Stimulated activated CD8-positive, alpha-beta memory T cell treated with anti-CD3 and anti-CD28 coated beads, Interleukin-12 subunit alpha, Interleukin-12 subunit beta, amount 100 ng/mL, for 1 hour (primary cell): ENCODE measurements around the gene QSOX1.

Experiments used
- DNase-seq: peaks from one replicate; pipeline ENCODE4 v3.0.0-alpha.2; 2020; ENCODE audit warnings: low read depth

The QSOX1 gene

DNA sequence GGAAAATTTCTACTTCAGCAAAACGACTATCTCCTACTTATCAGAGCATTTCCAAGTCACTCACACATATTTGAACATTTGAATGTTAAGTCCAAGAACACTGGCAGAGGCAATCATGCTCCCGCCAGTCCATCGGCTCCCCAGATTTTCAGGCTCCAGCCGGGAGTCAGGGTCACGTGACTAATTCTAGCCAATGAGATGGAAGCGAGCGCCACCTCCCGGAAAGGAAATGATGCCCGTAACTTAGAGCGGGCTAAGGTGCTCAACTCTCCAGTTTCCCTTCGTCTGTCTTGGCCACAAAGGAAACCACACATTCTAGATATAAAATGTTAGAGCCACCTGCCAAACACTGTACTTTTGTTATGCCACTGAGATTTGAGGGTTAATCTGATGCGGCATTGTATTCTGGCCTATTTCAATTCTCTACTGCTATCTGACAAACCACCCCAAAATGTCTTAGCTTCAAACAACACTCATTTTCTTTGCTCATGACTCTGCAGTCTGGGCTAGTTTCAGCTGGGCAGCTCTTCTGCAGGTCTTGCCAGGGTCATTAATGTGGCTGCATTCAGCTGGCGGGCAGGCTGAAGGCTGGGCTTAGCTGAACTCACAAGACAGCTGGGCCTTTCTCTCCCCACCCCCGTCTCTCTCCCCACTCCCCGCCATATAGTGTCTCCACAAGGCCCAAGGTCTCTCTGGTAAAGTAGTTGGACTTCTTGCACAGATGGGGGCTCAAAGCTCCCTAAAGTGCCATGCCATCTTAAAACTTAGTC, 58.9 kb downstream of the QSOX1 start:
- DNase-seq = no peak

DNA sequence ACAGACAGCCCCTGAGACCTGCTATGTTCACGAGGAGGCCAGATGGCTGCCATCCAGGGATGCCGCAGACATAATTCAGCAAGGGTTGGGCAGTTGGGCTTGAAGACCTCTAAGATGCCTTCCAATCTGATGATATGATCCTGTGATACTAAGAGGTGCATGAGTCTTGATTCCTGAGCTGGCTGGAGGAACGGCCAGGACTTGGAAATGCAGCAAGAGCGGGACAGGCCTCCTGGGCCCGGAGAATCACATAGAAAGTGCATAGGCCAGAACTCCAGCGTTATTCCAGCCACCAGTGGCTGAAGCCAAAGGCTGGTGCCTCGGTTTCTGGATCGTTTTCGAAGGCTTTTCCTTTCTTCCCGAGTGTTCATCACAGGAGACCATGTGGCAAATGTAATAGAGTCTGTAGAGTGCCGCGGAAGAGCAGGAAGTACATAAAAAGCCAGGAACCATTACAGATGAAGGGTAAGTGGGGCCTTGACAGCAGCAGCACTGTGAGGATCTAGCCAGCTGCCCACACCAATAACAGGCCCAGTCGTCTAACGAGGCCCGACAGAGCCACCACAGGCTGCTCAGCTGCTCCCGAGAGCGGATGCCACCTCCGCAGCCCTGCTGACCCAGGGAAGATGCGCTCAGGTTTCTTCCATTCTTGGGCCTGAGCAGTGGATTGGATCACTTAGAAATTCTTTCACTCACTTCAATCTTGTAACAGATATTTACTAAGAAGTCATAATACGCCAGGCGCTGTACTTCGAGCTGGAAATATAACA, 61.4 kb downstream of the QSOX1 start:
- no peak for DNase-seq

DNA sequence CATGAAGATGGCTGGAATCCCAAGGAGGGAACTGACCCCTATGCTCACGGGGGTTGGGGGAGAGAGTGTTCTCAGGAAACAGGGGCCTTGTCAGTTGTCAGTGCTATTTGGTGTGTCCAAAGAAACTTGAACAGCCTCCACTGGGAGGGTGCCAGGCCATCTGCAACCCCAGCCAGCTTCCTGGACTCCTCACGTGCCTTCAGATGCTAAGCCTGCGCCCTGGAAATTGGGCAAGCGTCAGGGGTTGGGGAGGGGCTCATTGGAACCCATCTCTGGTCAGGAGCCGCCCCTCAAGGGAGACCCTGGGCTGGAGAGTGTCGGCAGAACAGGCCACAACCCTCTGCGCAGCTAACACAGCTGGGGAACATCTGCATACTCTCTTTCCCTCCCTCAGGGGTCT, 62.3 kb downstream of the QSOX1 start:
- no peak for DNase-seq

DNA sequence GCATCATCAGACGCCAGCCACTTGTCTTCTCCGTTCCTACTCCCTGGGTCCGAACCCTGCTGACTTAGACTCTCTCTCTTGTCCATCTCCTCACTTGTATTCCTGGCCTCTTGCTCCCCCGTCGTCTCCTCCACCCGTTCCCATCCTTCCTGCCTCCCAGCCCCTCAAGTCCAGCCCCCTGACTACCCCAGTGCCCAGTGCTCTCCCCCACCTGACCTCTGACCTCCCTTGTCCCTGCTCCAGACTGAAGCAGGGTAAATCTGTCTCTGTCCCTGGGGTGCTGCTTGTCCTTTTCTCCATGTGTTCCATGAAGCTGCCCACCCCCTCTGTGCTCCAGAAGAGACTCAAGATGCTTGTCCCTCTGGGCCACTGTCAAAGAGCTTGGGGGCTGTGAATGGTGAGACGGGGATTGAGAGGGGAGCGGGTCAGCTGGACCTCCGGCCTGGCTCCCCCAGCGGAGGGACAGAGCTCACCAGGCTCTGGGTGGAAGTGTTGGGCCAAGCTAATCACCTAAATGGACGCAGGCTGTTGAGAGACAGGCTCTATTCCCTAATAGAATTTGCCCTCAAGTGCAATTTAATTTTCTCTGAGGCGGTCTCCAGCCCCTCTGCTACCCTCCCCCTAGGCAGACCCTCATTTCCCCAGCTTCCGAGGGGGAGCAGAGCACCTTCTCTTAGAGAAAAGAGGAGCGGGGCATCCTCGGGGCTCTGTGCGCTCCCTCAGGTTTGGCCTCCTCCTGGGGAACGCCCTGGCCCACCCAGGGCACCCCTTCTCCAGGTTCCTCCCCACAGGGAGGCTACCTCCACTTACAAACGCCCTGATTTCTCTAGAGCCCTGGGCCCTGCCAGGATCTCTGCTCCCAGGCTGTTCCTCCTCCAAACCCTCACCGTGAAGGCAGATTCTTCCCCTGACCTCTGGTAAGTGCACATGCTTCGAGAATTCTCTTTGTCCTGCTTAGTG, 64.4 kb downstream of the QSOX1 start:
- no peak for DNase-seq

GRCh38 chr1:180219776-180220175, 65.1 kb downstream of the QSOX1 start:
- no peak for DNase-seq

GRCh38 chr1:180221462-180221861, 66.8 kb downstream of the QSOX1 start:
- no peak for DNase-seq

- no peak for DNase-seq
Measured at GRCh38 chr1:180224902-180225301, 70.2 kb downstream of the QSOX1 start.

DNA sequence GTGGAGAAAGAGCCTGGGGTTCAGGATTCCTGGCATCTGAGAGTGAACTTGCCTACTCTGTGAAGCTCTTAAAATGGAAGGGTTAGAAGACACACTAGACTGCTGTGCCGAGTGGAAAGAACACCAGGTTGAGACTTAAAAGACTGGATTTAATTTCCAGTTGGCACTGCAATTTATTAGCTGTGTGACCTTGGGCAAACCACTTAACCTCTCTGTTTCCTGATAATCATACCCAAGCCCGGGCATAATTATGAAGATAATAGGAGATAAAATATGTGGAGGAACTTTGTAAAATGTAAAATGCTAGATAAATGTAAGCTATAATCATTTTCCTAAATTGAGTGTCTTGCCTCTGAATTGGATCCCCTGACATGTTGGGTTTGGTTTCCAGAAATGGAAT, 70.7 kb downstream of the QSOX1 start:
- DNase-seq = no peak

DNA sequence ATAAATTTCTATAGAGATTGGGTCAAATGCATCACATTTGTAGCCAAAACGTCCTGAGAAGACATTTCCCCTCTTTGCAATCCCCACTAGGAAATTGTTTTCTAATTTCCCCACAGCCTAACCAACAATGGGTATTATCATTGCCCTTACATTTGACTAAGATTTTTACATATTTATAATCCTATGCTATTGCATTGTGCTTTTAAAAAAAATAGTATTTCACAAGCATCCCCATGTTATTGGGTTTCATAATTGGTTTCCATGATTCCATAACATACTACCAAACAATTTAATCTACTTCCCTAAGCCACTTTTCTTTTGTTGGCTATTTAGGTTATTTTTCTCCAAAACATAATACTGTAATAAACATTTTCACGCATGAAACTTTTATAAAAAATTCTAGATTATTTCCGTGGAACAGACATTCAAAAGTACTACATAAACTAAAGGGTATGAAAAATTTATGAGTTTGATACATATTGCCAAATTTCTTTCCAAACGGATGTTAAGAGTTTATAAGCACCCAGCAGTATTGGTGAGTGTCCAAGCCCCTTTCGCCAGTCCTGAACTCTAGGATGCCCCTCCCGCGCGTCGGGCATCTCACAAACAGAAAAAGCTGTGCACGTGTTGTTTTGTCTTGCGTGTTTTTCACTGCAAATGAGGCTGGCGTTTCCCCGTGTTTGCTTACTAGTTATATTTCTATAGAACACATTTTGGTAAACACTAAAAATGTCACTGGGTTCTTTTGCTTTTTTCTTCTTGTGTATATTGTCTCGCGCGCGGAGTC, 73.4 kb downstream of the QSOX1 start:
- DNase-seq = no peak

DNA sequence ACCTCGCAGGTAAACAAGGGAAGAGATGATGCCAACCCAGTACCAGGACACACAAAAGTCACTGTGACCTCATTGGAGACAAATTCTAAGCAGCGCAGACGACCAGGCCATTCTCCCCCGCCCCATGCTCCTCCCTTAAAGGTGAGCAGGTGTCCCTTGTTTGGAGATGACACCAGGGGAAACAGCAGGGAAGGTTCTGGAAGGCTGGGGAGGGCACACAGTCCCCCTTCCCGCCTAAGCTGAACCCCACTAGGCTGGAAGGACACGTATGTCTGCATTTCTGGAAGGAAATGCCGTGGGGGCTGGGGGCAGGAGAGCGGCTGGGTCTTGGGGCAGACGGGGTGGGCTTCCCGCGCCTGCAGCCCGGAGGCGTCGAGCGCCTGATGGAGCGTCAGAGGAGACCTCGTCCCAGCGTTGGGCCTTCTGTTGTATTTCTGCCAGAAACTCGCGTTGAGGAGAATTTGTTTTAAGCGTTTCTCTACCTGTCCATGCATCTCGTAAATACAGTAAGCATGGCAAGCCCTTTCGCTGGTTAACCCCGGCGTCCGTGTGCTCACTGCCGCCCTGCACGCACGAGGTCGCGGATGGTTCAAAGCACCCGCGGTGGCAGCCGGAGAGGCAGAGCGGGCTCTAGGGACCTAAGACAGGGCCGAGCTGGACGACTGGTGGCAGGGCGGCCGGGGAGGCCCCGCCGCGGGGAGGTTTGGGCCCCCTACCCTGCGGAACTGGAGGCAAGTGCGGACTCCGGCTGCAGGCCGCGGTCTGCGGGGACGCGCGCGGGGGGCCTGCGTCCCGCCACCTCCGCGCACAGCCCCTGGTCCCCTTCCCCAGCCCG, 74.2 kb downstream of the QSOX1 start:
- no peak for DNase-seq

DNA sequence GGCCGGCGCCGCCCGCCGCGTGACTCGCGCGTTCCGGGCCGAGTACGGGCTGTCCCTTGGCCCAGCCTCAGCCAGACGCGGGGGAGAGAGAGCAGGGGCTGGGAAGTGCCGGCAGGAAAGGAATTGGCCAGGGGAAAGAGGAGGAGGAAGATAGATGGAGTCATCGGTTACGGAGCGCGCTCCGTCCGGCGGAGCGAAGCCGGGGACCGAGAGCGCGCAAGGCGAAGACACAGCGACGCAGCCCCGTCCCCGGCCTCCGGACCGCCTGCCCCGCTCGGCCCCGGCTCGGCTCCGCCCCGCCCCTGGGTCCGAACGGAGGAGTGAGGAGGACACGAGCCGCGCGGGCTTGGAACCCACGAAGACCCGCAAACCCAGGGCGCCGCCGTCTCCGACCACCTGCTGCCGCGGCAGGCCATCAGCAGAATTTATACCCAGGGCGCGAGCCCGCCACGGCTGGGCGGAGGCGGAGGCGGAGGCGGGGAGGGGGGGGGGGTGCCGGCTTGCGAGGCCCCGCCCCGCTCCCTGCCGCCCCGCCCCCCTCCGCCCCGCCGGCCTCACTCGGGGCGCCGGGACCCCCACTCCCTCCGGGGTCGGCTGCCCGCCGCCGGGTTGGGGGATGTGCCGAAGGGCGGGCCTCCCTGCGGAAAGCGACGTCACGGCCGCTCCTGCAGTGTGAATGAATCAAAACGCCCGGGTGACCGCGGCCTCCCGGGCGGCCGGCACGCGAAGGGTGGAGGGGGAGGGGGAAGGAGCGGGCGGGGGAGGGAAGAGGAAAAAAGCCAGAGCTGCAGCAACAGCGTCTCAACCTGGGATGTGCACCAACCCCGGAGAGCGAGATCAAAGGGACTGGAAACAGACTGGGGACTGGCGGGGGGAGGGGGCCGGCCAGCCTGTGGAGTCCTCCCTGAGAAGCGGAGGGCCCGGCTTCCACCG, 75.1 kb downstream of the QSOX1 start, which contains the start of gene LHX4:
Gene LHX4, plus strand, starts transcription at position 782 of the 933 bp plus-strand sequence. CDS start 266 bp downstream, outside the sequence.
- DNase-seq = no peak

DNA sequence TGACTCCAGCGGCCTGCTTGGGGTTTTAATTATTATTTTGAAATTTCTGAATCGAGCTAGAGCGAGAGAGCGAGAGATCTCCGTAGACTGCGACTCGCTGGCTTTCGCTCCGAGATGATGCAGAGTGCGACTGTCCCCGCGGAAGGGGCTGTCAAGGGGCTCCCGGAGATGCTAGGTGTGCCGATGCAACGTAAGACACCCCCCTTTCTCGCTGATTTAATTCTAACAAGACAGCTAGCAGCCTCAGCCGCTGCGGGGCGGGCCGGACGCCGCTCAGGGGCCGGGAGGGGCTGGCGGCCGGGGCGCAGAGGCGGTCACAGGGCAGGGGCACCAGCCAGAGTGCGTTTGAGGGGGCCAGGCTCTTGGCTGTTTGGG, 75.7 kb downstream of the QSOX1 start:
- no peak for DNase-seq

- DNase-seq = no peak
Measured at GRCh38 chr1:180230791-180231505, 76.3 kb downstream of the QSOX1 start.

DNA sequence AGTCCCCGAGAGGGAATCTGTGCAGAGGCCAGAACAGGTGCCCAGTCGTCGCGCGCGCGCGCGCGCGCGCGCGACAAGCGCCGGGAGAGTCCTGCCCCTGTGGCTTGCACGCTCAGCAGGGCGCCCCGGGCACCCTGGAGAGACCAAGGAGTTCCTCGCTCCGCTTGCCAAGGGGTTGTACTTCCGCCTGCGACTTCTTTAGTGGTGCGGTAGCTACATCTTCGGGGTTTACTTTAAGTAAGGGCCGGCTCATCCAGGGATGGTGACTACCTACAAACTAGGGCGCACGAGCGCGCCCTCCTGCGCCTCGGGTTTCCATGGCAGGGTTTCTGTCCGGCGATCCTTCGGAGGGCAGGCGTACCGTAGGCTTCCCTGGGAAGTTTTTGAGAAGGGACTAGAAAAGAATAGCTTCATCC, 76.8 kb downstream of the QSOX1 start:
- DNase-seq = no peak

DNA sequence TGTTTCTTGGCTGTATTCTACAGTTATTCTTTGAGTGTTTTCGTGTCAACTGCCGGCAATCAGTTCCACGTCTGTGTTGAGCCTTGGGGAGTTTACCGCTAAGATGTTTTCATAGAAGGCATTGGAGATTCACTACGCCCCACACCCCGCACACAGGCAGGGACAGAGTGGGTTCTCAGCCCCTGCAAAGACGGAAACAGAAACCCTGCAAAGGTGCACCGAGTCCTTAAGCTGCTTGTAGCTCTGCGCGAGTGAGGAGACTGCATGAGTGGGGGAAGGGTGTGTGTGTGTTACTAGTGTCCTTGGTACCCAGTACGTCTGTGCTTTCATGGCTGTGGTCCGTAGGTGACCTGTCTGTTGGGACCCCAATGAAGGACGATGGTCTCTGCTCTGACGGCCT, 77.3 kb downstream of the QSOX1 start:
- no peak for DNase-seq

- no peak for DNase-seq
Measured at GRCh38 chr1:180232521-180233043, 77.9 kb downstream of the QSOX1 start.

- no peak for DNase-seq
Measured at GRCh38 chr1:180233191-180234011, 78.7 kb downstream of the QSOX1 start.
